ENCODE measurements around the gene WDR59. TPM values are rescaled to one million over a fixed set of nuclear protein-coding genes. Genes with fewer than 3 reads are reported as not detected.
"Not testable (repeated sequence)": the region's sequence is repeated elsewhere in the genome, so short reads cannot be mapped to it uniquely, and the experiment has no call there.

Gene WDR59
- total and polyA plus RNA-seq, 4 donors = 11.2 to 60.1 (median 32.0) TPM

- TF ChIP-seq CTCF (IDR thresholded peaks at IDR 0.05; ENCODE audit: control extremely low read depth, extremely low read depth) = no peak
- Histone ChIP-seq H3K4me3 (no peak overlapping the region), H3K9ac (ENCODE audit: insufficient read depth in 1 of 2, low read length in 2 of 2) (no peak overlapping the region), H3K4me1 (ENCODE audit: control insufficient read depth in 5 of 5, insufficient read depth in 5 of 5, low read length in 5 of 5) (peaks cover 0 to 18% (median 4%) of the 10 kb centered on the region in 5 donors), H3K27ac (ENCODE audit: low read depth in 1 of 2, low read length in 1 of 2) (no peak overlapping the region), H3K27me3 (ENCODE audit: control insufficient read depth in 3 of 3, insufficient read depth in 3 of 3, low read length in 2 of 3) (no peaks in the 10 kb centered on the region), H3K9me3 (ENCODE audit: control insufficient read depth in 4 of 4, insufficient read depth in 3 of 4, low read length in 3 of 4) (no peaks in the 10 kb centered on the region), H3K36me3 (ENCODE audit: control insufficient read depth in 4 of 4, insufficient read depth in 4 of 4, low read length in 4 of 4) (no peaks in the 10 kb centered on the region)
- DNase-seq (no peak), ATAC-seq (ENCODE audit: insufficient read depth, low FRiP score) (no peak)
- WGBS, 2 donors = 62 to 64% methylated on average over 4 of the region's 4 CpGs
Observed at GRCh38 chr16:75028544-75029135, 43.7 kb upstream of the WDR59 start.

GRCh38 chr16:75027520-75028300 is 42.8 kb upstream of the WDR59 start:
- no peak overlapping the region for H3K27ac ChIP-seq (ENCODE audit: low read depth in 1 of 2, low read length in 1 of 2)
- TF ChIP-seq CTCF (IDR thresholded peaks at IDR 0.05; ENCODE audit: control extremely low read depth, extremely low read depth) = no peak
- 87% methylated on average over 6 of the region's 6 CpGs for WGBS, 2 donors

GRCh38 chr16:75026892-75027391 is 42.0 kb upstream of the WDR59 start:
- Histone ChIP-seq H3K27me3 (ENCODE audit: control insufficient read depth in 3 of 3, insufficient read depth in 3 of 3, low read length in 2 of 3) (no peaks in the 10 kb centered on the region), H3K9ac (ENCODE audit: insufficient read depth in 1 of 2, low read length in 2 of 2) (no peak overlapping the region), H3K27ac (ENCODE audit: low read depth in 1 of 2, low read length in 1 of 2) (no peak overlapping the region), H3K4me1 (ENCODE audit: control insufficient read depth in 5 of 5, insufficient read depth in 5 of 5, low read length in 5 of 5) (peaks cover 0 to 21% (median 4%) of the 10 kb centered on the region in 5 donors), H3K4me3 (no peak overlapping the region), H3K9me3 (ENCODE audit: control insufficient read depth in 4 of 4, insufficient read depth in 3 of 4, low read length in 3 of 4) (no peaks in the 10 kb centered on the region), H3K36me3 (ENCODE audit: control insufficient read depth in 4 of 4, insufficient read depth in 4 of 4, low read length in 4 of 4) (no peaks in the 10 kb centered on the region)
- TF ChIP-seq CTCF (IDR thresholded peaks at IDR 0.05; ENCODE audit: control extremely low read depth, extremely low read depth) = no peak
- WGBS, 2 donors = 82 to 84% methylated on average over 2 of the region's 2 CpGs
- ATAC-seq (ENCODE audit: insufficient read depth, low FRiP score) = no peak
- DNase-seq = no peak

More at GRCh38 chr16:75027520-75028300, 42.8 kb upstream of the WDR59 start:
- peaks cover 0 to 19% (median 4%) of the 10 kb centered on the region in 5 donors for H3K4me1 ChIP-seq (ENCODE audit: control insufficient read depth in 5 of 5, insufficient read depth in 5 of 5, low read length in 5 of 5)
- no peaks in the 10 kb centered on the region for H3K9me3 ChIP-seq (ENCODE audit: control insufficient read depth in 4 of 4, insufficient read depth in 3 of 4, low read length in 3 of 4)
- H3K9ac ChIP-seq (ENCODE audit: insufficient read depth in 1 of 2, low read length in 2 of 2) = no peak overlapping the region
- DNase-seq (no peak), ATAC-seq (ENCODE audit: insufficient read depth, low FRiP score) (no peak)
- no peaks in the 10 kb centered on the region for H3K36me3 ChIP-seq (ENCODE audit: control insufficient read depth in 4 of 4, insufficient read depth in 4 of 4, low read length in 4 of 4)
- no peak overlapping the region for H3K4me3 ChIP-seq
- no peaks in the 10 kb centered on the region for H3K27me3 ChIP-seq (ENCODE audit: control insufficient read depth in 3 of 3, insufficient read depth in 3 of 3, low read length in 2 of 3)

GRCh38 chr16:75026239-75026891 is 41.4 kb upstream of the WDR59 start:
- H3K9me3 ChIP-seq (ENCODE audit: control insufficient read depth in 4 of 4, insufficient read depth in 3 of 4, low read length in 3 of 4); H3K27me3 ChIP-seq (ENCODE audit: control insufficient read depth in 3 of 3, insufficient read depth in 3 of 3, low read length in 2 of 3); H3K4me3 ChIP-seq; H3K36me3 ChIP-seq (ENCODE audit: control insufficient read depth in 4 of 4, insufficient read depth in 4 of 4, low read length in 4 of 4): not testable (repeated sequence)
- DNase-seq (peak; percentile 38 to 96 (median 92)), ATAC-seq (ENCODE audit: insufficient read depth, low FRiP score) (peak; percentile 27)
- WGBS, 2 donors = 70 to 76% methylated on average over 10 of the region's 10 CpGs
- Histone ChIP-seq H3K9ac (ENCODE audit: insufficient read depth in 1 of 2, low read length in 2 of 2) (peak overlapping the region in 1 of 2 donors; percentile 77), H3K27ac (ENCODE audit: low read depth in 1 of 2, low read length in 1 of 2) (peak overlapping the region; percentile 14 to 29), H3K4me1 (ENCODE audit: control insufficient read depth in 5 of 5, insufficient read depth in 5 of 5, low read length in 5 of 5) (peaks cover 0 to 21% (median 4%) of the 10 kb centered on the region in 5 donors)
